GM20000 (cell line): ENCODE results near the gene MICAL3.

ENCODE experiments used
- DNase-seq: peaks from one replicate; pipeline ENCODE4 v3.0.0; 2012; ENCODE audit warnings: low spot score
- TF ChIP-seq, protein P1 (sequence below): IDR thresholded peaks from 2 replicates; pipeline ENCODE4 v1.5.1; 2012; ENCODE audit warnings: mild to moderate bottlenecking, control low read depth; ENCODE audit errors: extremely low read depth, missing control alignments

MICAL3 gene

DNA sequence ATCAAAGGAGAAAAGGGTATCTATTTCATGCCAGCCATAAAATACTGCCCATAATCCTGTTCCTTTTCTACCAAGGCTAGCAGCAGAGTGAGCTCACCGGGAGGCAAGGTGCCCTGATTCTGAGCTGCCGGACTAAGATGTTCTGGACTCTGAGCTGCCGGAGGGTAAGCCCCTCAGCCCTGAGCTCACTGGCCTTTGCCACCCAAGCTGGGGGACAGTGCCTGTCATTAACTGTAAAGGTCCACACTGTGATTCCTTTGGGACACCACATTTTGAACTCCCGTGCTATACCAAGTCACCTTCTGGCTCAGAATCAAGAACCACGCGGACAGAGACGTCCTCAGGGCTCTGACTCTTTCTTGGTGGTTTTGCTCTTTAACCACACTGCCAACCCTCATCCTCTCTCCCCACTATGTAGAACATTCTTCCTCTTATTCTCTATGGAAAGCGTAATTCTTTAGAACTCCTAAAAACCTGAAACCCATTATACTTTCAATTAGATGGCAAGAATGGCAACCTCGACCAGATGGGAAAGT is 161.6 kb downstream of the MICAL3 start:
- TF ChIP-seq, protein P1, sequence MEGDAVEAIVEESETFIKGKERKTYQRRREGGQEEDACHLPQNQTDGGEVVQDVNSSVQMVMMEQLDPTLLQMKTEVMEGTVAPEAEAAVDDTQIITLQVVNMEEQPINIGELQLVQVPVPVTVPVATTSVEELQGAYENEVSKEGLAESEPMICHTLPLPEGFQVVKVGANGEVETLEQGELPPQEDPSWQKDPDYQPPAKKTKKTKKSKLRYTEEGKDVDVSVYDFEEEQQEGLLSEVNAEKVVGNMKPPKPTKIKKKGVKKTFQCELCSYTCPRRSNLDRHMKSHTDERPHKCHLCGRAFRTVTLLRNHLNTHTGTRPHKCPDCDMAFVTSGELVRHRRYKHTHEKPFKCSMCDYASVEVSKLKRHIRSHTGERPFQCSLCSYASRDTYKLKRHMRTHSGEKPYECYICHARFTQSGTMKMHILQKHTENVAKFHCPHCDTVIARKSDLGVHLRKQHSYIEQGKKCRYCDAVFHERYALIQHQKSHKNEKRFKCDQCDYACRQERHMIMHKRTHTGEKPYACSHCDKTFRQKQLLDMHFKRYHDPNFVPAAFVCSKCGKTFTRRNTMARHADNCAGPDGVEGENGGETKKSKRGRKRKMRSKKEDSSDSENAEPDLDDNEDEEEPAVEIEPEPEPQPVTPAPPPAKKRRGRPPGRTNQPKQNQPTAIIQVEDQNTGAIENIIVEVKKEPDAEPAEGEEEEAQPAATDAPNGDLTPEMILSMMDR = no peak
- no peak for DNase-seq

DNA sequence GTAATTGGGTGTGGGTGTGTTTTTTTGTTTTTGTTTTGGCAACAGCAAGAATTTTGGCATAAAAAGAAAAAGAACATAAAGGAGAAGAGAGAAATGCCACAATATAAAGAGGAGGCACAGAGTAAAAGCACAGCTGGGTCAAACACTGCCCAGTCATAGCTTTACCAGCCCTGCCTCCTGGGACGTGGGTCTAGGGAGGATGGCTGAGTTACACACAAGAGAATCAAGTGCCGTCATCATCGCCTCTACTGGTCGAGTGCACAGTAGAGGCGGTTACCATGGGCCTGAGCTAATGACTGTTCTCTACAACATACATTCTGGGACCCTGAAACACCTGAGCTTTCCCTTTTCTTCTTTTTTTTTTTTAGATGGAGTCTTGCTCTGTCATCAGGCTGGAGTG is 162.5 kb downstream of the MICAL3 start:
- DNase-seq = no peak
- TF ChIP-seq, protein P1 = no peak

DNA sequence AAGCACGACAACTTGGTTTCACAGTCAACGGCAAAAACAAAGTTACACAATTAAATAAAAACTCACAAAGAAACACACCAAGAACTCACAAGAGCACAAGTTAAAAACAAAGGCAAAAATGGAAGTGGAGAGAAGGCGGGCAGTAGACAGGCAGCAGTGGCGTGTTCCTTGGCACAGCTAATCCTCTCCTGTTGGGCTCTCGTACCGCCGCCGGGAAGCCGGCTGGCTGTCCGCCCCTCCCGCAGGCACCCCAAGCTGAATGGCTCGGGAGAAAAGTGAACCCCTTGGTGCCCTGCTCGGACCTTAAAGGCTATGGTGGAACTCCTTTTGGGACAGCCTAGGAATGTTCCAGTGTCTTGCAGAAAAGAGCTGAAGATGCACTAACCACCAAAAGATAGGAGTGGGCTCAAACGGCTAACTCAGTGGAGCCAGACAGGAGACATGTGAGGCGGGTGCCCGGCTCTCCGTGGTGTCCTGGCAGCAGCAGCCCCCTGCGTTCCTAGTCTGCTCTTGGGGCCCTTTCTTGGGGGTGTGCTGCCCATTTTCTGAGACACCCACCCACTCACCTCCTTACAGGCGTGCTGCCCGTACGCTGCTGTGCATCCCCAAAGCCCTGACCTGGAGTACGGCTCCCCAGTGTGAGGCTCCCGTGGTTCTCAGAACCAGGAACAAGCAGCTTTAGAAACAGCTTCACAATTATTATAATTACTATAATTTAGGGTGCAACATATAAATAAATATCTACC is 164.0 kb downstream of the MICAL3 start:
- TF ChIP-seq, protein P1 = no peak
- DNase-seq = no peak

DNA sequence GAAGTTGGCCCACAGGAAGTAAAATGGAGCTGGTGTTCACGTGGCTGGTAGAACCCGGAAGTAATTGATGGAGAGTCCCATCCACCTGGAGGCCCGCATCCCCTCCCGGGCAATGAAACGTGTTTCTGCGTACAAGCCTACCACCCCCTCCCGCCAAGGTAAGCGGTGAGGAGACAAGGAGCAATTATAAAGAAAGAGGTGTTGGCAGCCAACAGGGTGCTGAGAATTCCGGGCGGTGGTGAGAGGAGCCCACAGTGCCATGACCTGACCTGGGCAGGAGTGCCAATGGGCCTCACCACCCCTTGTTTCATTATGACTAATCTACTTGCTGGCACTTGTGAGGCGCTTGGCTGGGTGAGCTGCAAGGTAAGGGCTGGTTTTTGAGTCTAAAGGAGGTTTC is 166.3 kb downstream of the MICAL3 start:
- DNase-seq = no peak
- TF ChIP-seq, protein P1 = no peak

DNA sequence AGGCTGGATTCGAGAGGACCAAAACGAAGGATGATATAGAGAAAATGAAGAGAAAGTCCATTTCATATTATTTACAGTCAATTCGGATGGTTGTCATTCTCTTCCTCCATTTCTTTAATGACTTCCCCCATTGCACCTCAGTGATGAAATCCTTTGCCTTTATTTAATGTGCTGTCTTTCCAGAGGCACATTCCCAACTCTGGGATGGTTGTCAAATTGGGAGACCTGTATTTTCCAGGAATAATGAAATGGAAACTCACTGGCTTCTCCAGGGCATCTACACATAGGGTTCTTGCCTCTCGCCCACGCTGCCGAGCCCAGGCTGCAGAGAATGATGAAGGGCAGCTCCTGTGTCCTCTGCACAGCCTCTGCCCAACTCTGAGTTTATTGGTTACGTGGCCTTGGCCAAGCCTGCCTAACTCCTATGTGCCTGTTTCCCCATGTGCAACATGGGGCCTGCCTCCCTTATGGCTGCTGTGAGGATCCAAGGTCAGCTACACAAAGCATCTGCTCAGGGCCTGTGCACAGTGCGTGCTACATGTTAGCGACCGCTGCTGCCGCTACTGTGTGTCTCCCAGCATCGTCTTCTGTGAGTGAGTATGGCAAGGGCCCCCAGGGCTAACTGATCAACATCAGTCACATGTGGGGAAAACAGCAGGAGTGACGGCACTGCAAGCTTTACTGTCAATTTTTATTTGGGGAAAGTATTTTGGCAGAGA is 168.6 kb downstream of the MICAL3 start:
- TF ChIP-seq, protein P1 = no peak
- DNase-seq = no peak

DNA sequence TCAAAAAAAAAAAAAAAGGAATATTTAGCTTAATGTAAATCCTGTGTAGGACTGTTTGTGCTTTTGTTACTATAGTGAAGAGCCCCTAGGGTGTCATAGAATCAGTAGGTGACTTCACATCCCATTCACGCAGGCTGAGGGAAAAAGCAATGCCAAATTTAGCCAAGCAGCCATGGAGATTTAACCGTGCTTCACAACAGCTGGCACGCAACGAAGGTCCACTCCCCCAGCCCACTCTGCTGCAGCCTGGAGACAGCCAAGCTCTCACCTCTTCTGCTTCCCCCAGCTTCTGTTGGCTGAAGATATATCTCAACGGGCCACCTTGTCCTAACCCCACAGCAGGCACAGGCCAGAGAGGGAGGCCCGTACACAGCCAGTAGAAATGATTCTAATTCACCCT is 171.3 kb downstream of the MICAL3 start:
- TF ChIP-seq, protein P1 = no peak
- no peak for DNase-seq

DNA sequence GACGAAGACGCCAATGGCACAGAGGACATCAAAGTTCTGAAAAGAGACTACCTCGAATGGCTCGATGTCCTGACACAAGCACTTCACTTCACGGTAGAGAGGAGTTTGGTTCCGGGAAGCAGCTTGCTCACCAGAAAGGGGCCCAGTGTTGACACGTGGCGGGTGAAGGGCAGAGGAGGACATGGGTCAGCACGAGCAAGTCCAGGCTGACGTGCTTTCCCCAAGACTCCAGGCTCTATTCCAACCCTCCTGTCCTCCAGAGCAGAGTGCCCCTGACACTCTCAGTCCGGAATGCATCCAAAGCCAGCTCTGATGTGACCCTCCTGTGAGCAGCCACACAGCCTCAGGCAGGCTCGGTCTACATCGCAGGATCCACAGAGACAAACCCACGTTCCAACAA is 172.6 kb downstream of the MICAL3 start:
- TF ChIP-seq, protein P1 = no peak
- no peak for DNase-seq
